HG03439 (cell line): ENCODE results near the gene SLC35B3.
A peak's percentile ranks its signal among the peaks of the same experiment; 100 is the strongest.
"Not testable (repeated sequence)": the region's sequence is repeated elsewhere in the genome, so short reads cannot be mapped to it uniquely, and the experiment has no call there.

ENCODE experiments used
- ATAC-seq: cut with Tn5 transposase; IDR thresholded peaks from one replicate; pipeline ENCODE4 v1.9.1; 2021; ENCODE audit warnings: mild to moderate bottlenecking, moderate library complexity; ENCODE audit not compliant: unreplicated experiment

The SLC35B3 gene

GRCh38 chr6:8435093-8435844 lies at the start of gene SLC35B3:
SLC35B3 (minus strand) TSS chr6:8435545.
- ATAC-seq = peak; percentile 99

GRCh38 chr6:8483650-8484049 lies 48.3 kb upstream of the SLC35B3 start:
- ATAC-seq = no peak

- ATAC-seq = no peak
Observed at GRCh38 chr6:8481727-8482126, 46.4 kb upstream of the SLC35B3 start.

- no peak for ATAC-seq
Observed at GRCh38 chr6:8478418-8478817, 43.1 kb upstream of the SLC35B3 start.

GRCh38 chr6:8476656-8477055 lies 41.3 kb upstream of the SLC35B3 start:
- ATAC-seq = no peak

GRCh38 chr6:8468552-8469356 lies 33.4 kb upstream of the SLC35B3 start:
- no peak for ATAC-seq

- ATAC-seq = no peak
Observed at GRCh38 chr6:8462694-8463093, 27.3 kb upstream of the SLC35B3 start.

- no peak for ATAC-seq
Observed at GRCh38 chr6:8462169-8462568, 26.8 kb upstream of the SLC35B3 start.

- ATAC-seq = no peak
Observed at GRCh38 chr6:8446391-8446790, 11.0 kb upstream of the SLC35B3 start.

- ATAC-seq = not testable (repeated sequence)
Observed at GRCh38 chr6:8445930-8446329, 10.6 kb upstream of the SLC35B3 start.

GRCh38 chr6:8442150-8442549 lies 6.8 kb upstream of the SLC35B3 start:
- ATAC-seq = no peak

GRCh38 chr6:8441452-8441851 lies 6.1 kb upstream of the SLC35B3 start:
- ATAC-seq = no peak

- no peak for ATAC-seq
Observed at GRCh38 chr6:8439601-8440268, 4.4 kb upstream of the SLC35B3 start.

GRCh38 chr6:8437813-8438212 lies 2.5 kb upstream of the SLC35B3 start:
- no peak for ATAC-seq

- no peak for ATAC-seq
Observed at GRCh38 chr6:8436966-8437365, 1.6 kb upstream of the SLC35B3 start.

- no peak for ATAC-seq
Observed at GRCh38 chr6:8435845-8436168, 462 bp upstream of the SLC35B3 start.

- ATAC-seq = no peak
Observed at GRCh38 chr6:8434727-8435092, 635 bp downstream of the SLC35B3 start.

- no peak for ATAC-seq
Observed at GRCh38 chr6:8432614-8433013, 2.7 kb downstream of the SLC35B3 start.

- ATAC-seq = no peak
Observed at GRCh38 chr6:8429821-8430220, 5.5 kb downstream of the SLC35B3 start.

- not testable (repeated sequence) for ATAC-seq
Observed at GRCh38 chr6:8426544-8426943, 8.8 kb downstream of the SLC35B3 start.

GRCh38 chr6:8420031-8420588 lies 15.2 kb downstream of the SLC35B3 start:
- no peak for ATAC-seq

- no peak for ATAC-seq
Observed at GRCh38 chr6:8415913-8416312, 19.4 kb downstream of the SLC35B3 start.
